Kidney epithelial cell (primary cell): Measurements from ENCODE around the gene CEP97. TPM values are rescaled to one million over a fixed set of nuclear protein-coding genes. Genes with fewer than 3 reads are reported as not detected.

Source experiments
- DNase-seq: peaks from one replicate; pipeline ENCODE4 v3.0.0-alpha.2; 2010; ENCODE audit warnings: low read depth
- H3K27me3 ChIP-seq: 2 replicates; pipeline ENCODE4 v1.6.0; 2011; ENCODE audit warnings: low read length; ENCODE audit not compliant: control insufficient read depth, insufficient read depth
- H3K36me3 ChIP-seq: 2 replicates; pipeline ENCODE4 v1.5.1; 2011; ENCODE audit warnings: low read length; ENCODE audit not compliant: control insufficient read depth, insufficient read depth
- H3K4me3 ChIP-seq: 2 replicates; pipeline ENCODE4 v1.5.1; 2011; ENCODE audit warnings: low read depth, mild to moderate bottlenecking, control low read depth, low read length
- total RNA-seq: library from RNA; depleted of rRNA; stranded (reverse); fragments of >200 nt; gene quantifications from 2 replicates; pipeline ENCODE4 v1.2.3, GENCODE V29; 2015
- TF ChIP-seq, protein P1 (sequence below): IDR thresholded peaks from 2 replicates; pipeline ENCODE4 v1.5.1; 2011; ENCODE audit warnings: mild to moderate bottlenecking, moderate library complexity, low read length, control low read depth, inconsistent platforms; ENCODE audit not compliant: insufficient read depth, poor library complexity, severe bottlenecking

Gene CEP97
- total RNA-seq, 1 donor from 2014 or later: 7.5 TPM

DNA sequence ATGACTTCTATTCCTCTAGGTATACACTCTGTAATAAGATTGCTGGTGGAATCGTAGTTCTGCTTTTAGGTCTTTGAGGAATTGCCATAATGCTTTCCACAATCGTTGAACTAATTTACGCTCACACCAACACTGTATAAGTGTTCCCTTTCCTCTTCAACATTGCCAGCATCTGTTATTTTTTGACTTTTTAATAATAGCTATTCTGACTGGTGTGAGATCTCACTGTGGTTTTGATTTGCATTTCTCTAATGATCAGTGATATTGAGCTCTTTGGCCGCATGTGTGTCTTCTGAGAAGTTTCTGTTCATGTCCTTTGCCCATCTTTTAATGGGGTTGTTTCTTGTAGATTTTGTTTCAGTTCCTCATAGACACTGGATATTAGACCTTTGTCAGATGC lies 67.4 kb downstream of the CEP97 start:
- Histone ChIP-seq H3K27me3 (no peaks in the 10 kb centered on the region), H3K36me3 (no peaks in the 10 kb centered on the region), H3K4me3 (no peak overlapping the region)
- DNase-seq: no peak
- TF ChIP-seq, protein P1, sequence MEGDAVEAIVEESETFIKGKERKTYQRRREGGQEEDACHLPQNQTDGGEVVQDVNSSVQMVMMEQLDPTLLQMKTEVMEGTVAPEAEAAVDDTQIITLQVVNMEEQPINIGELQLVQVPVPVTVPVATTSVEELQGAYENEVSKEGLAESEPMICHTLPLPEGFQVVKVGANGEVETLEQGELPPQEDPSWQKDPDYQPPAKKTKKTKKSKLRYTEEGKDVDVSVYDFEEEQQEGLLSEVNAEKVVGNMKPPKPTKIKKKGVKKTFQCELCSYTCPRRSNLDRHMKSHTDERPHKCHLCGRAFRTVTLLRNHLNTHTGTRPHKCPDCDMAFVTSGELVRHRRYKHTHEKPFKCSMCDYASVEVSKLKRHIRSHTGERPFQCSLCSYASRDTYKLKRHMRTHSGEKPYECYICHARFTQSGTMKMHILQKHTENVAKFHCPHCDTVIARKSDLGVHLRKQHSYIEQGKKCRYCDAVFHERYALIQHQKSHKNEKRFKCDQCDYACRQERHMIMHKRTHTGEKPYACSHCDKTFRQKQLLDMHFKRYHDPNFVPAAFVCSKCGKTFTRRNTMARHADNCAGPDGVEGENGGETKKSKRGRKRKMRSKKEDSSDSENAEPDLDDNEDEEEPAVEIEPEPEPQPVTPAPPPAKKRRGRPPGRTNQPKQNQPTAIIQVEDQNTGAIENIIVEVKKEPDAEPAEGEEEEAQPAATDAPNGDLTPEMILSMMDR: no peak

- H3K36me3 ChIP-seq: no peaks in the 10 kb centered on the region
- H3K4me3 ChIP-seq: no peak overlapping the region
- DNase-seq: no peak
- H3K27me3 ChIP-seq: no peaks in the 10 kb centered on the region
- TF ChIP-seq, protein P1: no peak
These were observed 71.8 kb downstream of the CEP97 start for GRCh38 chr3:101796077-101796680.

DNA sequence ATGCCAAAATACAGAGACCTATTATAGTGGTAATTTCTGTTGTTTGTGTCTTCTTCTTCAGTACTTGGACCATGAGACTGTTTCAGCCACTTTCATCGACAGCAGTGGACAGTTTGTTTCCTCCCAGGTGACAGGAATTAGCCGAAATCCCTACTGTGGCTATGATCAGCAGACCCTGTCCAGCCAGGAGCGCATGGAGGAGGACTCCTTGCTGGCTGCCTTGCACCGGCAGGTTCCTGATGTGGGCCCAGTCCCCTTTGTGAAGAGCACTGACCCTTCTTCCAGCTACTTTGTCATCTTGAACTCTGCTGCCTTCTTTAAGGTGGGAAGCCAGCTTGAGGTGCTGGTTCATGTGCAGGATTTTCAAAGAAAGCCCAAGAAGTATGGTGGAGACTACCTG lies 76.8 kb downstream of the CEP97 start:
- H3K36me3 ChIP-seq: peaks cover 1% of the 10 kb centered on the region
- TF ChIP-seq, protein P1: no peak
- H3K4me3 ChIP-seq: no peak overlapping the region
- H3K27me3 ChIP-seq: no peaks in the 10 kb centered on the region
- no peak for DNase-seq

- peaks cover 1% of the 10 kb centered on the region for H3K36me3 ChIP-seq
- TF ChIP-seq, protein P1: no peak
- DNase-seq: no peak
- no peak overlapping the region for H3K4me3 ChIP-seq
- no peaks in the 10 kb centered on the region for H3K27me3 ChIP-seq
These were observed 77.8 kb downstream of the CEP97 start for GRCh38 chr3:101802179-101802578.

DNA sequence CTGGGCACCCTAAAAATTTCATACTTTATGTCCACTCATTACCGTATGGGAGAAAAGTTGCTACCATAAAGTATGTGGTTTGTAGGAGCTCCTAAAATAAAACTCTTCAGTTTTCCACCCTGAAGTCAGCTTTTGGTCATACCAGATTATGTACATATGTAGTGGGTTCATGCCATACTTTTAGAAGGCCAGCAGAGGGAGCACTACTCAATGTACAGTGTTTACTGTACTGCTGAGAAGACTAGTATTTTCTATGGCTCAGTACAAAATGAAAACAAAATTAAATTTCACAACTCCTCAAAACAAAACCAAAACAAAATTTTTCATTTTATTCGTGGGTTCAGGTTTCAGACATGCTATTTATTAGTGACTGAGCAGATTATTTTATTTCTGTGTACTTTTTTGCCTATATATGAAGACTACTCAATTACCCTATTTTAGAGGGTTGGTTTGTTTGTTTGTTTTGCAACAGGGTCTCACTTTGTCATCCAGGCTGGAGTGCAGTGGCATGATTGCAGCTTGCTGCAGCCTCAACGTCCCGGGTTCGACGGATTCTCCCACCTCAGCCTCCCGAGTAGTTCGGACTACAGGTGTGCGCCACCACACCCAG lies 78.9 kb downstream of the CEP97 start:
- H3K4me3 ChIP-seq: no peak overlapping the region
- H3K27me3 ChIP-seq: no peaks in the 10 kb centered on the region
- TF ChIP-seq, protein P1: peak; percentile 81
- peaks cover 2% of the 10 kb centered on the region for H3K36me3 ChIP-seq
- no peak for DNase-seq

- no peak overlapping the region for H3K4me3 ChIP-seq
- peaks cover 3% of the 10 kb centered on the region for H3K36me3 ChIP-seq
- TF ChIP-seq, protein P1: no peak
- no peak for DNase-seq
- no peaks in the 10 kb centered on the region for H3K27me3 ChIP-seq
These were observed 79.5 kb downstream of the CEP97 start for GRCh38 chr3:101803939-101804338.
